ENCODE data around the gene CYTIP. TPM values are rescaled to one million over a fixed set of nuclear protein-coding genes. Genes with fewer than 3 reads are reported as not detected.

The CYTIP gene
- polyA plus RNA-seq, 2 of the 4 experiments (the other 2 are of a cell fraction): 0.34 TPM; not detected in 1

- Histone ChIP-seq H3K4me2 (no peak overlapping the region), H3K9me3 (no peaks in the 10 kb centered on the region), H3K27ac (no peak overlapping the region), H3K4me1 (no peaks in the 10 kb centered on the region), H3K4me3 (no peak overlapping the region)
- ATAC-seq (no peak), FAIRE-seq (no peak), DNase-seq (ENCODE audit: low read depth in 1 of 2, low spot score in 1 of 2) (no peak)
- ChIA-PET CTCF (no interaction called here), POLR2A (no interaction called here)
- TF ChIP-seq SMC3 (IDR thresholded peaks at IDR 0.05) (no peak), JUN (IDR thresholded peaks at IDR 0.05) (no peak), MAZ (IDR thresholded peaks at IDR 0.05; ENCODE audit: borderline replicate concordance, low read depth, low read length) (no peak), BCL3 (IDR thresholded peaks at IDR 0.05) (no peak), E2F6 (IDR thresholded peaks at IDR 0.05; ENCODE audit: borderline replicate concordance, low read depth) (no peak), CHD4 (IDR thresholded peaks at IDR 0.05; ENCODE audit: borderline replicate concordance) (no peak), FOSB (CRISPR knock-in tag; IDR thresholded peaks at IDR 0.05) (no peak), MAX (IDR thresholded peaks at IDR 0.05) (no peak), ZSCAN20 (CRISPR knock-in tag; IDR thresholded peaks at IDR 0.05) (no peak), HEYL (CRISPR knock-in tag; IDR thresholded peaks at IDR 0.05) (no peak), NFE2L2 (conservative IDR thresholded peaks at IDR 0.05; ENCODE audit: low read length) (no peak), ATOH8 (CRISPR knock-in tag; IDR thresholded peaks at IDR 0.05; ENCODE audit: low read depth) (no peak), RAD21 (conservative IDR thresholded peaks at IDR 0.05 in 1 of 2, IDR thresholded peaks at IDR 0.05 in 1 of 2) (no peak), HOXB13 (CRISPR knock-in tag; IDR thresholded peaks at IDR 0.05; ENCODE audit: low read depth) (no peak), KDM1A (IDR thresholded peaks at IDR 0.05; ENCODE audit: low read depth) (no peak), NR3C1 (IDR thresholded peaks at IDR 0.05) (no peak), ZC3H11A (IDR thresholded peaks at IDR 0.05) (no peak), EP300 (IDR thresholded peaks at IDR 0.05) (no peak)
- 64% methylated on average over 3 of the region's 3 CpGs for WGBS (ENCODE audit: missing lambda C conversion rate)
Observed at GRCh38 chr2:157393348-157393747, 50.5 kb downstream of the CYTIP start.

- ATAC-seq: no peak
- ChIA-PET POLR2A (no interaction called here), CTCF (no interaction called here)
- no peaks in the 10 kb centered on the region for H3K4me1 ChIP-seq
- H3K4me3 ChIP-seq: no peak overlapping the region
- no peak for DNase-seq (ENCODE audit: low read depth in 1 of 2, low spot score in 1 of 2)
- WGBS (ENCODE audit: missing lambda C conversion rate): 8% methylated on average over 2 of the region's 2 CpGs
- no peaks in the 10 kb centered on the region for H3K9me3 ChIP-seq
- H3K27ac ChIP-seq: no peak overlapping the region
- no peak for TF ChIP-seq ZFP36 (IDR thresholded peaks at IDR 0.05; ENCODE audit: borderline replicate concordance, partially characterized antibody)
- TF ChIP-seq BCL3 (IDR thresholded peaks at IDR 0.05): no peak
- no peak for TF ChIP-seq SREBF2 (IDR thresholded peaks at IDR 0.05)
- TF ChIP-seq HOXB13 (CRISPR knock-in tag; IDR thresholded peaks at IDR 0.05; ENCODE audit: low read depth): no peak
- no peak for TF ChIP-seq MAFK (IDR thresholded peaks at IDR 0.05; ENCODE audit: partially characterized antibody)
- no peak for TF ChIP-seq NFE2L2 (conservative IDR thresholded peaks at IDR 0.05; ENCODE audit: low read length)
- TF ChIP-seq ZC3H11A (IDR thresholded peaks at IDR 0.05): no peak
- TF ChIP-seq MAZ (IDR thresholded peaks at IDR 0.05; ENCODE audit: borderline replicate concordance, low read depth, low read length): no peak
- TF ChIP-seq ZSCAN20 (CRISPR knock-in tag; IDR thresholded peaks at IDR 0.05): no peak
- no peak for TF ChIP-seq POLR2A (IDR thresholded peaks at IDR 0.05; ENCODE audit: low read length)
- no peak for TF ChIP-seq CBX2 (IDR thresholded peaks at IDR 0.05; ENCODE audit: borderline replicate concordance, low read depth)
- no peak for TF ChIP-seq HES2 (IDR thresholded peaks at IDR 0.05)
- no peak for TF ChIP-seq CTCF (IDR thresholded peaks at IDR 0.05)
- no peak for TF ChIP-seq HOXA7 (CRISPR knock-in tag; IDR thresholded peaks at IDR 0.05)
- TF ChIP-seq JUN (IDR thresholded peaks at IDR 0.05): no peak
- H3K4me2 ChIP-seq: no peak overlapping the region
- no peak for FAIRE-seq
Observed at GRCh38 chr2:157388827-157389226, 55.1 kb downstream of the CYTIP start.

All from A549 (cell line).